ENCODE measurements around the gene RDX. TPM values are rescaled to one million over a fixed set of nuclear protein-coding genes. Genes with fewer than 3 reads are reported as not detected.

The RDX gene
- total RNA-seq, 1 experiment from 2014 or later, result 196 TPM

DNA sequence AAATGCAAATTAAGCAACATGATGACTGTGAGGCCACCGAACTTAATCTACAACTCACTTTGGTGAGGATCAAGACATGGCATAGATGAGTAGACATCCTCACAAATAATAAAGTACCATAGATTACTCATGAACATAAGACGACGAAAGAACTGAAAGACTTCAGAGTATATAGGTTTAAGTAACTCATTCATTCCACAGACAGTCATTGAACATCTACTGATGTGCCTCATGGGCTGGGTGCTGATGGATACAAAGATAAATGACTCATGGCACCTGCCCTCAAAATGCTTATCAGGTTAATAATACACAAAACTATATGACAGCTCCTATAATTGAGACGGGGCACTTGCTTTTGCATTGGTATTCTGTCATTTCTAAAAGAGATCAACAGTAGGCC is 139.9 kb downstream of the RDX start:
- Histone ChIP-seq H3K4me1 (replicated peaks; ENCODE audit: insufficient read depth) (no peaks in the 10 kb centered on the region), H3K4me2 (no peak overlapping the region), H3K4me3 (no peak overlapping the region), H3K27ac (no peak overlapping the region), H2AFZ (no peak overlapping the region), H3K27me3 (ENCODE audit: insufficient read depth, low read depth) (no peaks in the 10 kb centered on the region), H4K20me1 (ENCODE audit: insufficient read depth) (no peaks in the 10 kb centered on the region; the same call in 1 of the 2 replicates), H3K36me3 (ENCODE audit: low read depth) (peaks cover 74% of the 10 kb centered on the region), H3K9me3 (ENCODE audit: insufficient read depth, low read depth) (0 out of 2 replicates have a peak, but pooled peaks cover 2% of the 10 kb centered on the region), H3K9me2 (ENCODE audit: insufficient read depth) (no peaks in the 10 kb centered on the region), H3K79me2 (ENCODE audit: low read depth) (peaks cover 27% of the 10 kb centered on the region), H3F3A (ENCODE audit: insufficient read depth, low read depth) (peaks cover 19% of the 10 kb centered on the region)
- CTCF ChIA-PET, result no interaction called here
- intact Hi-C loops (cut with micrococcal nuclease; ENCODE audit: unreplicated experiment), result no loop called here
- TF ChIP-seq EZH2 (IDR thresholded peaks at IDR 0.05; ENCODE audit: low read depth), result no peak
- TF ChIP-seq, protein P1, sequence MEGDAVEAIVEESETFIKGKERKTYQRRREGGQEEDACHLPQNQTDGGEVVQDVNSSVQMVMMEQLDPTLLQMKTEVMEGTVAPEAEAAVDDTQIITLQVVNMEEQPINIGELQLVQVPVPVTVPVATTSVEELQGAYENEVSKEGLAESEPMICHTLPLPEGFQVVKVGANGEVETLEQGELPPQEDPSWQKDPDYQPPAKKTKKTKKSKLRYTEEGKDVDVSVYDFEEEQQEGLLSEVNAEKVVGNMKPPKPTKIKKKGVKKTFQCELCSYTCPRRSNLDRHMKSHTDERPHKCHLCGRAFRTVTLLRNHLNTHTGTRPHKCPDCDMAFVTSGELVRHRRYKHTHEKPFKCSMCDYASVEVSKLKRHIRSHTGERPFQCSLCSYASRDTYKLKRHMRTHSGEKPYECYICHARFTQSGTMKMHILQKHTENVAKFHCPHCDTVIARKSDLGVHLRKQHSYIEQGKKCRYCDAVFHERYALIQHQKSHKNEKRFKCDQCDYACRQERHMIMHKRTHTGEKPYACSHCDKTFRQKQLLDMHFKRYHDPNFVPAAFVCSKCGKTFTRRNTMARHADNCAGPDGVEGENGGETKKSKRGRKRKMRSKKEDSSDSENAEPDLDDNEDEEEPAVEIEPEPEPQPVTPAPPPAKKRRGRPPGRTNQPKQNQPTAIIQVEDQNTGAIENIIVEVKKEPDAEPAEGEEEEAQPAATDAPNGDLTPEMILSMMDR (conservative IDR thresholded peaks at IDR 0.05), result no peak
- DNase-seq, result no peak
- POLR2A ChIA-PET (ENCODE audit: unreplicated experiment), result no interaction called here
- no TSS peak for BruUV-seq (replicated peaks)

DNA sequence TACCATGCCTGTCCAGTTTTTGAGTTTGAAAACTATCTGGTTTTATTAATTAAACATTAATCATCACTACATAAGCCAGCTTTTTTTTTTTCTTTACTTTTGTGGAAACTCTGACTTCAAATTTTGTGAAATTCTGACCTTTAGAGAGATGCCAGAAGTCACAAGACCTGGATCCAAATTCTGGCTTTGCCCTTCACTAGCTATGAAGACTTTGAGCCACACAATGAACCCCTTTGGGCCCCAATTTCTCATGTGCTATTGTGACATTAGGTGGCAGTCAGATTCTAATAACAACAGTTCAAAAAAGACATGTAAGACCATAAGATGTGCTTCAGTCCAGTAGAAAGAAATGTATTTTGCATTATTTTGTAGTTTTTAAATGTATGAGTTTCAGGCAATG is 142.9 kb downstream of the RDX start:
- TF ChIP-seq, protein P1 (conservative IDR thresholded peaks at IDR 0.05), result no peak
- no peak for TF ChIP-seq EZH2 (IDR thresholded peaks at IDR 0.05; ENCODE audit: low read depth)
- no peaks in the 10 kb centered on the region for H3K27me3 ChIP-seq (ENCODE audit: insufficient read depth, low read depth)
- H3K9me3 ChIP-seq (ENCODE audit: insufficient read depth, low read depth), result 0 out of 2 replicates have a peak, but pooled peaks cover 5% of the 10 kb centered on the region
- ChIA-PET POLR2A (ENCODE audit: unreplicated experiment) (no interaction called here), CTCF (no interaction called here)
- no TSS peak for BruUV-seq (replicated peaks)
- H3K36me3 ChIP-seq (ENCODE audit: low read depth), result peaks cover 58% of the 10 kb centered on the region
- H3K9me2 ChIP-seq (ENCODE audit: insufficient read depth), result no peaks in the 10 kb centered on the region; the same call in 1 of the 2 replicates
- H3K79me2 ChIP-seq (ENCODE audit: low read depth), result peaks cover 53% of the 10 kb centered on the region
- intact Hi-C loops (cut with micrococcal nuclease; ENCODE audit: unreplicated experiment), result no loop called here
- H4K20me1 ChIP-seq (ENCODE audit: insufficient read depth), result no peaks in the 10 kb centered on the region; the same call in 1 of the 2 replicates
- peaks cover 19% of the 10 kb centered on the region for H3F3A ChIP-seq (ENCODE audit: insufficient read depth, low read depth)
- no peak overlapping the region for H3K27ac ChIP-seq
- H3K4me3 ChIP-seq, result no peak overlapping the region
- H3K4me1 ChIP-seq (replicated peaks; ENCODE audit: insufficient read depth), result peaks cover 19% of the 10 kb centered on the region
- DNase-seq, result no peak
- H2AFZ ChIP-seq, result no peak overlapping the region
- no peak overlapping the region for H3K4me2 ChIP-seq

DNA sequence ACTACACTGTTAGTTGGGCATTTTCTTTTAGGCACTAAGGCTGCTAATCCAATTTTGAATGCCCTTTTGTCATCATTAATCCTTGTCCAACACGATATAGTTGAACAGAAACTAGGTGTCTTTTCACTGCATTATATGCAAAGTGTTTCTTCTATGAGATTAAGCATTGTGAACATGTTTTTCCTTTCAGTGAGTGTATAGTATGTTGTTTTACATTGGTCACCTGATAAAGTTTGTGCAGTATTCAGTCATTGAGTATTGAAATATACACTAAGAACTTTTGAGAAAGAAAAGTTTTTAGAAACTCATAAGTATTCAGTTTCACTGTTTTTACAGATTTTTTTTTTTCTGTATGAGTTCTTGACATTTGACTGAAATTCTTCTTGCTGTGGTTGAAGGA is 144.2 kb downstream of the RDX start:
- ChIA-PET POLR2A (ENCODE audit: unreplicated experiment) (no interaction called here), CTCF (no interaction called here)
- Histone ChIP-seq H3K9me3 (ENCODE audit: insufficient read depth, low read depth) (0 out of 2 replicates have a peak, but pooled peaks cover 5% of the 10 kb centered on the region), H3K36me3 (ENCODE audit: low read depth) (peaks cover 55% of the 10 kb centered on the region), H3K4me3 (no peak overlapping the region), H2AFZ (no peak overlapping the region), H3K79me2 (ENCODE audit: low read depth) (peaks cover 53% of the 10 kb centered on the region), H3F3A (ENCODE audit: insufficient read depth, low read depth) (peaks cover 29% of the 10 kb centered on the region), H3K4me1 (replicated peaks; ENCODE audit: insufficient read depth) (peaks cover 31% of the 10 kb centered on the region), H3K9me2 (ENCODE audit: insufficient read depth) (no peaks in the 10 kb centered on the region; the same call in 1 of the 2 replicates), H3K4me2 (no peak overlapping the region), H3K27me3 (ENCODE audit: insufficient read depth, low read depth) (no peaks in the 10 kb centered on the region), H3K27ac (peak overlapping the region; percentile 6; the same call in 1 of the 2 replicates), H4K20me1 (ENCODE audit: insufficient read depth) (no peaks in the 10 kb centered on the region; the same call in 1 of the 2 replicates)
- BruUV-seq (replicated peaks), result no TSS peak
- intact Hi-C loops (cut with micrococcal nuclease; ENCODE audit: unreplicated experiment), result no loop called here
- TF ChIP-seq EZH2 (IDR thresholded peaks at IDR 0.05; ENCODE audit: low read depth), result no peak
- TF ChIP-seq, protein P1 (conservative IDR thresholded peaks at IDR 0.05), result no peak
- no peak for DNase-seq

Measured in PC-9 (cell line).